ENCODE measurements around the gene ZDHHC11B. TPM values are rescaled to one million over a fixed set of nuclear protein-coding genes. Genes with fewer than 3 reads are reported as not detected.
"Not testable (repeated sequence)": the region's sequence is repeated elsewhere in the genome, so short reads cannot be mapped to it uniquely, and the experiment has no call there.

ZDHHC11B gene
- total RNA-seq, 1 donor from 2014 or later = 0.60 TPM

- Histone ChIP-seq H3K4me2 (no peak overlapping the region), H3K9ac (no peak overlapping the region), H3K36me3 (no peaks in the 10 kb centered on the region), H3K9me3 (ENCODE audit: low read depth) (no peaks in the 10 kb centered on the region), H3K79me2 (ENCODE audit: low read depth) (no peaks in the 10 kb centered on the region), H3K27me3 (no peaks in the 10 kb centered on the region), H2AFZ (replicated peaks) (no peak overlapping the region), H3F3A (ENCODE audit: low read depth) (no peaks in the 10 kb centered on the region), H4K20me1 (ENCODE audit: low read depth) (no peaks in the 10 kb centered on the region), H3K4me1 (no peaks in the 10 kb centered on the region), H3K4me3 (no peak overlapping the region), H3K27ac (no peak overlapping the region)
- Mint-ChIP-seq H3K36me3 (peaks cover 7% of the 10 kb centered on the region), H3K9me3 (peaks cover 4% of the 10 kb centered on the region), H3K27ac (no peak overlapping the region), H3K4me1 (peaks cover 9% of the 10 kb centered on the region), H3K27me3 (ENCODE audit: insufficient read depth, low read depth) (peaks cover 2% of the 10 kb centered on the region), H3K4me3 (no peak overlapping the region)
- TF ChIP-seq EZH2 (IDR thresholded peaks at IDR 0.05) (no peak), CTCF (IDR thresholded peaks at IDR 0.05) (no peak), EZH2phosphoT487 (IDR thresholded peaks at IDR 0.05) (no peak)
- no peak for DNase-seq (ENCODE audit: low spot score)
These were observed 6.8 kb downstream of the ZDHHC11B start for GRCh38 chr5:777756-778161.

- Histone ChIP-seq H4K20me1 (ENCODE audit: low read depth) (no peaks in the 10 kb centered on the region), H3K9me3 (ENCODE audit: low read depth) (no peaks in the 10 kb centered on the region), H3K4me2 (no peak overlapping the region), H3K4me1 (no peaks in the 10 kb centered on the region), H3F3A (ENCODE audit: low read depth) (no peaks in the 10 kb centered on the region), H3K36me3 (no peaks in the 10 kb centered on the region), H3K4me3 (no peak overlapping the region), H3K9ac (no peak overlapping the region), H3K27me3 (no peaks in the 10 kb centered on the region), H2AFZ (replicated peaks) (no peak overlapping the region), H3K79me2 (ENCODE audit: low read depth) (no peaks in the 10 kb centered on the region), H3K27ac (no peak overlapping the region)
- Mint-ChIP-seq H3K9me3 (peaks cover 4% of the 10 kb centered on the region), H3K4me3 (peak overlapping the region; percentile 46), H3K36me3 (peaks cover 7% of the 10 kb centered on the region), H3K4me1 (peaks cover 9% of the 10 kb centered on the region), H3K27ac (peak overlapping the region; percentile 77), H3K27me3 (ENCODE audit: insufficient read depth, low read depth) (peaks cover 3% of the 10 kb centered on the region)
- DNase-seq (ENCODE audit: low spot score) = no peak
- TF ChIP-seq EZH2phosphoT487 (IDR thresholded peaks at IDR 0.05) = no peak
- TF ChIP-seq CTCF (IDR thresholded peaks at IDR 0.05) = no peak
- TF ChIP-seq EZH2 (IDR thresholded peaks at IDR 0.05) = no peak
These were observed 7.4 kb downstream of the ZDHHC11B start for GRCh38 chr5:776862-777711.

- no peak for TF ChIP-seq EZH2phosphoT487 (IDR thresholded peaks at IDR 0.05)
- no peak for TF ChIP-seq EZH2 (IDR thresholded peaks at IDR 0.05)
- no peak for TF ChIP-seq CTCF (IDR thresholded peaks at IDR 0.05)
- H3K4me3 ChIP-seq = no peak overlapping the region
- no peaks in the 10 kb centered on the region for H3K79me2 ChIP-seq (ENCODE audit: low read depth)
- no peak overlapping the region for H2AFZ ChIP-seq (replicated peaks)
- no peaks in the 10 kb centered on the region for H4K20me1 ChIP-seq (ENCODE audit: low read depth)
- H3K27ac ChIP-seq = no peak overlapping the region
- no peaks in the 10 kb centered on the region for H3K27me3 ChIP-seq
- H3K9ac ChIP-seq = no peak overlapping the region
- DNase-seq (ENCODE audit: low spot score) = no peak
- no peaks in the 10 kb centered on the region for H3F3A ChIP-seq (ENCODE audit: low read depth)
- Mint-ChIP-seq H3K27me3 (ENCODE audit: insufficient read depth, low read depth) (peaks cover 3% of the 10 kb centered on the region), H3K4me1 (peaks cover 11% of the 10 kb centered on the region), H3K27ac (no peak overlapping the region), H3K4me3 (no peak overlapping the region), H3K9me3 (peaks cover 4% of the 10 kb centered on the region), H3K36me3 (peaks cover 7% of the 10 kb centered on the region)
- no peaks in the 10 kb centered on the region for H3K9me3 ChIP-seq (ENCODE audit: low read depth)
- no peaks in the 10 kb centered on the region for H3K36me3 ChIP-seq
- H3K4me1 ChIP-seq = no peaks in the 10 kb centered on the region
- no peak overlapping the region for H3K4me2 ChIP-seq
These were observed 8.3 kb downstream of the ZDHHC11B start for GRCh38 chr5:775961-776861.

- H3K4me2 ChIP-seq; H3K27me3 Mint-ChIP-seq (ENCODE audit: insufficient read depth, low read depth); H3K36me3 ChIP-seq; H3K4me1 ChIP-seq; H4K20me1 ChIP-seq (ENCODE audit: low read depth); H3K36me3 Mint-ChIP-seq; H3K79me2 ChIP-seq (ENCODE audit: low read depth); H3K4me3 ChIP-seq; DNase-seq (ENCODE audit: low spot score); H3K27me3 ChIP-seq; H3K9ac ChIP-seq; H3K27ac ChIP-seq; H2AFZ ChIP-seq (replicated peaks); H3K27ac Mint-ChIP-seq; H3K9me3 ChIP-seq (ENCODE audit: low read depth); H3K4me3 Mint-ChIP-seq; H3K9me3 Mint-ChIP-seq; H3F3A ChIP-seq (ENCODE audit: low read depth): not testable (repeated sequence)
- H3K4me1 Mint-ChIP-seq = peaks cover 14% of the 10 kb centered on the region
These were observed 9.0 kb downstream of the ZDHHC11B start for GRCh38 chr5:775595-775960.

GRCh38 chr5:774854-775505 is 9.5 kb downstream of the ZDHHC11B start:
- not testable (repeated sequence) for H3K27ac ChIP-seq; H3F3A ChIP-seq (ENCODE audit: low read depth); H3K4me3 Mint-ChIP-seq; H3K79me2 ChIP-seq (ENCODE audit: low read depth); H3K36me3 Mint-ChIP-seq; H3K4me2 ChIP-seq; H3K9ac ChIP-seq; DNase-seq (ENCODE audit: low spot score); H4K20me1 ChIP-seq (ENCODE audit: low read depth); H3K4me1 ChIP-seq; H3K36me3 ChIP-seq; H2AFZ ChIP-seq (replicated peaks); H3K27me3 ChIP-seq; H3K4me3 ChIP-seq; H3K9me3 ChIP-seq (ENCODE audit: low read depth); H3K9me3 Mint-ChIP-seq; H3K27ac Mint-ChIP-seq; H3K27me3 Mint-ChIP-seq (ENCODE audit: insufficient read depth, low read depth)
- peaks cover 14% of the 10 kb centered on the region for H3K4me1 Mint-ChIP-seq

Measured in neural progenitor cell (in vitro differentiated cells).